Measurements from ENCODE around the gene GABRG3.

Gene GABRG3

DNA sequence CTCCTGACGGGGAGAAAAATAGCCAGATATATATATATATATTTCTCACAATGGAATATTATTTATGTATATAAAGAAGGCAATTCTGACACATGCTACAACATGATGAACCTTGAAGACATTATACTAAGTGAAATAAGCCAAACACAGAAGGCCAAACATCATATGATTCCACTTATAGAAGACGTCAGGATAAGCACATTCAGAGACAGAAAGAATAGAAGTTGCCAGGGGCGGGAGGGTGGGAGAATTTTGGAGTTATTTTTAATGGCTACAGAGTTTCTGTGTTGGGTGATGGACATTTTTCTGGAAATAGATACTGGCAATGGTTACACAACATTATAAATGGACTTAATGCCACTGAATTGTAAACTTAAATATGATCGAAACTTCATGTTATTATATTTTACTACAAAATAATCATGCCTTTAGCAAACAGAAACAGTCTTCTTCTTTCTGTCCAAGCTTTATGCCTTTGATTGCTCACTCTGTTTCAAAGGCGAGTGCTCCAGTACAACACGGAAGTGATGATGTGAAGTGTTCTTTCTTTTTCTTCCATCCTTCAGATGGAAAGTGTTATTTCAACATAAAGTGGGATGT, 614.2 kb downstream of the GABRG3 start:
- no peak for DNase-seq

GRCh38 chr15:27587810-27588209, 616.8 kb downstream of the GABRG3 start:
- no peak for DNase-seq

DNA sequence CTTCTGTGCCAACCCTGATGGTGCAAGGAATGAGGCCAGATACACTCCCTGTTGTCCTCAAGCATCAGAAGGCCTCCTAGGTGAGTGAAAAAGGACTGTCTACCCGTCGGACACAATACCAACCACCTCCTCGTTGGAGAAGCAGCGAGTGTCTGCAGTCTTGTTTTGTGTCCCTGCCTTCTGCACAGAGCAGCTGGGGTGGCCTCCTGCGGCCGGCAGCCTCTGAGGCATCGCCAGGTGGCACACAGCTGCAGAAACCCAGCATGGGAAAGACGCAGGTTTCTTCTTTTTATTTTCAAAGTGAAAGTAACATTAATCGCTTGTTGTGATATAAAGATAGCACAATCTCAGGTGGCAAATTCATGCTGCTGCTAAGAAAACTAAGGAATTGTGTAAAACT, 618.3 kb downstream of the GABRG3 start:
- no peak for DNase-seq

DNA sequence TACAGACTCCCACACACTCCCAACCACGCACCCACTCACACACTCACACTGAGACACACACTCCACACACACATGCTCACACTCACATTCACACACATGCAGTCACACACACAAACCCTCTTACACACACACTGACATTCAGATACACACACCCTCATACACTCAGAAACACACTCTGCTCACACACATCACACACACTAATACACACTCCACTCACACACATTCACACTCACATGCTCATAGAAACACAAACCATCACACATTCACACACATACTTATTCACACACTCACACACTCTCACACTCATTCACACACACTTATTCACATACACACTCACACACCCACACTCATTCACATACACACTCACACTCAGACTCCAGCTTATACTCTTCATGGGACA, 618.8 kb downstream of the GABRG3 start:
- DNase-seq = no peak

All from right kidney (tissue), 1 donor.